ENCODE data around the gene SETBP1.

Gene SETBP1

GRCh38 chr18:45009756-45010155, 329.1 kb downstream of the SETBP1 start:
- DNase-seq (ENCODE audit: low spot score in 2 of 2) (no peak), ATAC-seq (replicated peaks; ENCODE audit: extremely low read depth, poor library complexity, severe bottlenecking) (no peak)

GRCh38 chr18:45012286-45012685, 331.6 kb downstream of the SETBP1 start:
- peaks cover 25% of the 10 kb centered on the region for H3K4me1 Mint-ChIP-seq

More at GRCh38 chr18:45009756-45010155, 329.1 kb downstream of the SETBP1 start:
- peak overlapping the region; percentile 12 for H3K4me3 Mint-ChIP-seq
- H3K27me3 Mint-ChIP-seq: no peaks in the 10 kb centered on the region
- H3K4me1 Mint-ChIP-seq: peaks cover 30% of the 10 kb centered on the region
- peaks cover 6% of the 10 kb centered on the region for H3K36me3 Mint-ChIP-seq (ENCODE audit: insufficient read depth)
- H3K27ac Mint-ChIP-seq (ENCODE audit: low read depth): no peak overlapping the region
- H3K9me3 Mint-ChIP-seq: no peaks in the 10 kb centered on the region

GRCh38 chr18:45014047-45014501, 333.4 kb downstream of the SETBP1 start:
- H3K36me3 Mint-ChIP-seq (ENCODE audit: insufficient read depth): peaks cover 3% of the 10 kb centered on the region
- H3K27me3 Mint-ChIP-seq: no peaks in the 10 kb centered on the region
- H3K4me1 Mint-ChIP-seq: peaks cover 12% of the 10 kb centered on the region
- ATAC-seq (replicated peaks; ENCODE audit: extremely low read depth, poor library complexity, severe bottlenecking): no peak
- no peak overlapping the region for H3K4me3 Mint-ChIP-seq
- H3K27ac Mint-ChIP-seq (ENCODE audit: low read depth): no peak overlapping the region
- H3K9me3 Mint-ChIP-seq: no peaks in the 10 kb centered on the region
- no peak for DNase-seq (ENCODE audit: low spot score in 2 of 2)

More at GRCh38 chr18:45012286-45012685, 331.6 kb downstream of the SETBP1 start:
- H3K4me3 Mint-ChIP-seq: no peak overlapping the region
- peaks cover 6% of the 10 kb centered on the region for H3K36me3 Mint-ChIP-seq (ENCODE audit: insufficient read depth)
- H3K27me3 Mint-ChIP-seq: no peaks in the 10 kb centered on the region
- DNase-seq (ENCODE audit: low spot score in 2 of 2) (no peak), ATAC-seq (replicated peaks; ENCODE audit: extremely low read depth, poor library complexity, severe bottlenecking) (no peak)
- H3K9me3 Mint-ChIP-seq: no peaks in the 10 kb centered on the region
- no peak overlapping the region for H3K27ac Mint-ChIP-seq (ENCODE audit: low read depth)

- Mint-ChIP-seq H3K9me3 (no peaks in the 10 kb centered on the region), H3K4me3 (no peak overlapping the region), H3K27me3 (no peaks in the 10 kb centered on the region), H3K27ac (ENCODE audit: low read depth) (no peak overlapping the region), H3K4me1 (no peaks in the 10 kb centered on the region), H3K36me3 (ENCODE audit: insufficient read depth) (peaks cover 3% of the 10 kb centered on the region)
- no peak for ATAC-seq (replicated peaks; ENCODE audit: extremely low read depth, poor library complexity, severe bottlenecking)
- DNase-seq (ENCODE audit: low spot score in 2 of 2): no peak
These were observed 335.1 kb downstream of the SETBP1 start for GRCh38 chr18:45015788-45016128.

- Mint-ChIP-seq H3K27me3 (no peaks in the 10 kb centered on the region), H3K9me3 (no peaks in the 10 kb centered on the region), H3K4me3 (no peak overlapping the region), H3K4me1 (no peaks in the 10 kb centered on the region), H3K36me3 (ENCODE audit: insufficient read depth) (no peaks in the 10 kb centered on the region), H3K27ac (ENCODE audit: low read depth) (no peak overlapping the region)
- no peak for ATAC-seq (replicated peaks; ENCODE audit: extremely low read depth, poor library complexity, severe bottlenecking)
- no peak for DNase-seq (ENCODE audit: low spot score in 2 of 2)
These were observed 338.8 kb downstream of the SETBP1 start for GRCh38 chr18:45019469-45019868.

GRCh38 chr18:45023519-45023918, 342.8 kb downstream of the SETBP1 start:
- H3K4me1 Mint-ChIP-seq: no peaks in the 10 kb centered on the region
- H3K27me3 Mint-ChIP-seq: no peaks in the 10 kb centered on the region
- H3K36me3 Mint-ChIP-seq (ENCODE audit: insufficient read depth): no peaks in the 10 kb centered on the region
- no peak overlapping the region for H3K27ac Mint-ChIP-seq (ENCODE audit: low read depth)
- no peaks in the 10 kb centered on the region for H3K9me3 Mint-ChIP-seq
- H3K4me3 Mint-ChIP-seq: no peak overlapping the region
- DNase-seq (ENCODE audit: low spot score in 2 of 2) (no peak), ATAC-seq (replicated peaks; ENCODE audit: extremely low read depth, poor library complexity, severe bottlenecking) (no peak)

- H3K27me3 Mint-ChIP-seq: no peaks in the 10 kb centered on the region
- no peaks in the 10 kb centered on the region for H3K36me3 Mint-ChIP-seq (ENCODE audit: insufficient read depth)
- DNase-seq (ENCODE audit: low spot score in 2 of 2): no peak
- no peak overlapping the region for H3K4me3 Mint-ChIP-seq
- no peak overlapping the region for H3K27ac Mint-ChIP-seq (ENCODE audit: low read depth)
- ATAC-seq (replicated peaks; ENCODE audit: extremely low read depth, poor library complexity, severe bottlenecking): no peak
- H3K4me1 Mint-ChIP-seq: no peaks in the 10 kb centered on the region
- H3K9me3 Mint-ChIP-seq: no peaks in the 10 kb centered on the region
These were observed 343.8 kb downstream of the SETBP1 start for GRCh38 chr18:45024357-45025088.

- H3K9me3 Mint-ChIP-seq: no peaks in the 10 kb centered on the region
- ATAC-seq (replicated peaks; ENCODE audit: extremely low read depth, poor library complexity, severe bottlenecking) (no peak), DNase-seq (ENCODE audit: low spot score in 2 of 2) (no peak)
- no peaks in the 10 kb centered on the region for H3K36me3 Mint-ChIP-seq (ENCODE audit: insufficient read depth)
- H3K27ac Mint-ChIP-seq (ENCODE audit: low read depth): no peak overlapping the region
- H3K4me3 Mint-ChIP-seq: no peak overlapping the region
- no peaks in the 10 kb centered on the region for H3K27me3 Mint-ChIP-seq
- no peaks in the 10 kb centered on the region for H3K4me1 Mint-ChIP-seq
These were observed 344.4 kb downstream of the SETBP1 start for GRCh38 chr18:45025089-45025450.

- H3K4me3 Mint-ChIP-seq: no peak overlapping the region
- H3K27ac Mint-ChIP-seq (ENCODE audit: low read depth): no peak overlapping the region
- H3K27me3 Mint-ChIP-seq: no peaks in the 10 kb centered on the region
- ATAC-seq (replicated peaks; ENCODE audit: extremely low read depth, poor library complexity, severe bottlenecking) (no peak), DNase-seq (ENCODE audit: low spot score in 2 of 2) (no peak)
- no peaks in the 10 kb centered on the region for H3K36me3 Mint-ChIP-seq (ENCODE audit: insufficient read depth)
- H3K9me3 Mint-ChIP-seq: no peaks in the 10 kb centered on the region
- no peaks in the 10 kb centered on the region for H3K4me1 Mint-ChIP-seq
These were observed 345.5 kb downstream of the SETBP1 start for GRCh38 chr18:45026162-45026561.

- no peaks in the 10 kb centered on the region for H3K4me1 Mint-ChIP-seq
- H3K4me3 Mint-ChIP-seq: no peak overlapping the region
- H3K9me3 Mint-ChIP-seq: no peaks in the 10 kb centered on the region
- ATAC-seq (replicated peaks; ENCODE audit: extremely low read depth, poor library complexity, severe bottlenecking) (no peak), DNase-seq (ENCODE audit: low spot score in 2 of 2) (no peak)
- peaks cover 1% of the 10 kb centered on the region for H3K36me3 Mint-ChIP-seq (ENCODE audit: insufficient read depth)
- H3K27ac Mint-ChIP-seq (ENCODE audit: low read depth): no peak overlapping the region
- H3K27me3 Mint-ChIP-seq: no peaks in the 10 kb centered on the region
These were observed 353.5 kb downstream of the SETBP1 start for GRCh38 chr18:45034179-45034578.

GRCh38 chr18:45037618-45038017, 356.9 kb downstream of the SETBP1 start:
- Mint-ChIP-seq H3K27me3 (no peaks in the 10 kb centered on the region), H3K4me3 (no peak overlapping the region), H3K36me3 (ENCODE audit: insufficient read depth) (peaks cover 1% of the 10 kb centered on the region), H3K4me1 (no peaks in the 10 kb centered on the region), H3K9me3 (no peaks in the 10 kb centered on the region), H3K27ac (ENCODE audit: low read depth) (no peak overlapping the region)
- ATAC-seq (replicated peaks; ENCODE audit: extremely low read depth, poor library complexity, severe bottlenecking): no peak
- DNase-seq (ENCODE audit: low spot score in 2 of 2): no peak

GRCh38 chr18:45039376-45039775, 358.7 kb downstream of the SETBP1 start:
- Mint-ChIP-seq H3K4me1 (no peaks in the 10 kb centered on the region), H3K9me3 (no peaks in the 10 kb centered on the region), H3K36me3 (ENCODE audit: insufficient read depth) (peaks cover 1% of the 10 kb centered on the region), H3K27ac (ENCODE audit: low read depth) (no peak overlapping the region), H3K4me3 (no peak overlapping the region), H3K27me3 (no peaks in the 10 kb centered on the region)
- ATAC-seq (replicated peaks; ENCODE audit: extremely low read depth, poor library complexity, severe bottlenecking): no peak
- no peak for DNase-seq (ENCODE audit: low spot score in 2 of 2)

GRCh38 chr18:45040879-45041278, 360.2 kb downstream of the SETBP1 start:
- no peak for ATAC-seq (replicated peaks; ENCODE audit: extremely low read depth, poor library complexity, severe bottlenecking)

More at GRCh38 chr18:45040879-45041278, 360.2 kb downstream of the SETBP1 start:
- Mint-ChIP-seq H3K27me3 (no peaks in the 10 kb centered on the region), H3K4me3 (no peak overlapping the region), H3K4me1 (no peaks in the 10 kb centered on the region), H3K9me3 (no peaks in the 10 kb centered on the region), H3K36me3 (ENCODE audit: insufficient read depth) (peaks cover 1% of the 10 kb centered on the region), H3K27ac (ENCODE audit: low read depth) (no peak overlapping the region)
- no peak for DNase-seq (ENCODE audit: low spot score in 2 of 2)

All from central memory CD8-positive, alpha-beta T cell (primary cell).